SW480 (cell line): ENCODE measurements around the gene KIAA0513.
A peak's percentile ranks its signal among the peaks of the same experiment; 100 is the strongest.

Source experiments
- DNase-seq: peaks from one replicate; pipeline ENCODE4 v3.0.0-alpha.2; 2016; ENCODE audit warnings: low spot score

KIAA0513 gene

GRCh38 chr16:85074225-85074914, 46.8 kb downstream of the KIAA0513 start:
- DNase-seq = no peak

GRCh38 chr16:85075236-85075924, 47.8 kb downstream of the KIAA0513 start:
- DNase-seq = no peak

GRCh38 chr16:85077039-85077438, 49.4 kb downstream of the KIAA0513 start:
- no peak for DNase-seq

GRCh38 chr16:85077576-85078125, 50.1 kb downstream of the KIAA0513 start:
- no peak for DNase-seq

- no peak for DNase-seq
These were observed 50.6 kb downstream of the KIAA0513 start for GRCh38 chr16:85078226-85078625.

- no peak for DNase-seq
These were observed 51.4 kb downstream of the KIAA0513 start for GRCh38 chr16:85078952-85079351.

GRCh38 chr16:85079785-85080570, 52.4 kb downstream of the KIAA0513 start:
- DNase-seq = no peak

- no peak for DNase-seq
These were observed 53.4 kb downstream of the KIAA0513 start for GRCh38 chr16:85081038-85081437.

- no peak for DNase-seq
These were observed 54.2 kb downstream of the KIAA0513 start for GRCh38 chr16:85081765-85082164.

GRCh38 chr16:85082173-85083050, 54.8 kb downstream of the KIAA0513 start:
- DNase-seq = no peak

GRCh38 chr16:85083051-85083639, 55.5 kb downstream of the KIAA0513 start:
- DNase-seq = no peak

GRCh38 chr16:85084841-85085510, 57.4 kb downstream of the KIAA0513 start:
- DNase-seq = no peak

- DNase-seq = no peak
These were observed 58.1 kb downstream of the KIAA0513 start for GRCh38 chr16:85085721-85086120.

- DNase-seq = peak; percentile 41
These were observed 59.0 kb downstream of the KIAA0513 start for GRCh38 chr16:85086347-85087291.

GRCh38 chr16:85087899-85088569, 60.4 kb downstream of the KIAA0513 start:
- DNase-seq = no peak

GRCh38 chr16:85088570-85089199, 61.1 kb downstream of the KIAA0513 start:
- DNase-seq = no peak

GRCh38 chr16:85089525-85089924, 61.9 kb downstream of the KIAA0513 start:
- DNase-seq = no peak

- no peak for DNase-seq
These were observed 62.6 kb downstream of the KIAA0513 start for GRCh38 chr16:85090181-85090580.
